Left hindlimb (tissue), 1 donor: Measurements from ENCODE around the gene NDST3.

Experiments used
- DNase-seq: peaks from one replicate; pipeline ENCODE4 v3.0.0-alpha.2; 2018

NDST3 gene

DNA sequence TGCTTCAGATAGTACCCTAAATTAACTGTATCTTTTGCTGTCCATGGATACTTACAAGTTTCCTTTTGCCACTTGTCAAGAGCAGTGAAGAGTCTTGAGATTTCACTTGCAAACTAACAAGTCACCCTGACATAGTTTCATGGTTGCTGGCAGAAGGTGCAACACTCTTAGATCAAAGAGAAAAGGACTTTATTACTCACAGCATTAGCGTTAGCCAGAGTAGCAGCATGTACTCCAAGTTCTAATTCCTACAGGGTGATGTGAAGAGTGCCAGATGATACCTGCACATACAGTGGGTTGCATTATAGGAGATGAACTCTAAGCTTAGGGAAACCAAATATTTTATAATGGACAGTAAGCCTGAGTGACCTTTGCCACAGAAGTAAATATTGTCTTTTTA, 47.9 kb downstream of the NDST3 start:
- DNase-seq: no peak

DNA sequence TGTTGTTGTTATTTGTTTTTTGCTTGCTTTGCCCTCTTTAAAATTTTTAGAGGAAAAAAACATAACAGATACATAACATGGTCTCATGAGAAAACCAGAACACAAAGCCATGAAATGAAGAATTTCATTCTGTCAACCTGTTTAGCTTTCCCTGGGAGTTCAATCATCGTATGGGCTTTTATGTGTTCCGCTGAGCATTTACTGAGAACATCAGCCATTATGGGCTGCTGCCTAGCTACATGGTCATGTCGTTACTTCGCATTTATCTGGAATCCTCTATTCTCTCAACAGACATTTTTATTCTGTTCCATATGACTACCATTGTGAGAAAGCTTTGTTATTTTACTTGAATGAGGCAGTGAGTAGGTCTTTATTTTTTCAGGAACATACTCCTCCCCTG, 51.4 kb downstream of the NDST3 start:
- DNase-seq: no peak

DNA sequence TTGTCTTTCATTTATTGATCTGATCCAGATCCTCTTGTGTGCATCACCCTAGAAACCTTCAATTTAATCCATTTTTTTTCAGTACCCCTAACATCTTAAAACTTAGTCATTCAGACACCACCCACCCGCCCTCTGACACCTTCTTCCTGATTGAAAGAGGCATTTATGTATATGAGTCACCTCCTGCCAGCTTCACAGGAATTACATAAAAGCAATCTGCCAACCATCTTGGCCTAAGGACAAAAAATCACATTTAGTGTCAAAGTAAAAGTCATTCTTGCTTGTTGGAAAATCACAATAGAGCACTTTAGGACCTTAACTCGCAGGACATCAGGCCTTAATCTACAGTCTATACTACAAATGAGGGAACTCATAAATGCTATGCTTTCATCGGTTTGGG, 52.1 kb downstream of the NDST3 start:
- no peak for DNase-seq

DNA sequence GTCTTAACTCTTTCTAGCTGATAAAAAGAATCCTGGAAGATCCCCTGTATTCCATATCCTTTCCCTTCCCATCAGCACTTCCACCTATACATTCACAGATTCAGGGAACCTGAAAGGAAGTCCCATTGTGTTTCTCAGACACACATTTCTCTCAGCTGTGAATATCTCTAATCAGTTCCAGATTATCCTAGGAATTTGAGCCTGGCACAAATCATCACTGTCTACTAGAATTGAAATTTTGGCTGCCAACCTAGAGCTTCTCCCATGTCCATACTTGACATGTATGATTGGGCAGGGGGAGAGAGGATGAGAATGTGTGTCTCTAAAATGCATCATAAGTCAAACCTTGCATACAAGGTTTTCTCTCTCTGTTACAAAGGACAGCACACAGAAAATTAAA, 53.1 kb downstream of the NDST3 start:
- no peak for DNase-seq

DNA sequence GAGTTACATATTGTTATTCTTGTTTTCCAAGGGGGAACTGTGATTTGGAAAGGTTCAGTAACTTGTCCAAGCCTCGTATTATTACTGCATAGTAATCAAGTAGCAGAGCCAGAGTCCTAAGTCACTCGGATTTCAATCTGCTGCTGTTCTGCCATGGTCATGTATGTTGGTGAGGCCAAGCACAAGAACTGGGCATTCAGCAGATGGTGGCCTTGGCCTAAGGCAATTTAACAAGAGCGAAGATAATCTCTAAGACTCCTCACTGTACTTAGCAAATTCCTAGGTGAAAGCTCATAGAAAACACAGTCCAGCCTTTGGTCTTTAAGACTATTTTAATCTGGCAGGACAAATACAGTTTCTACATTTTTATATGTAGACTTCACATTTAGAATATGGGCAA, 64.8 kb downstream of the NDST3 start:
- DNase-seq: no peak

DNA sequence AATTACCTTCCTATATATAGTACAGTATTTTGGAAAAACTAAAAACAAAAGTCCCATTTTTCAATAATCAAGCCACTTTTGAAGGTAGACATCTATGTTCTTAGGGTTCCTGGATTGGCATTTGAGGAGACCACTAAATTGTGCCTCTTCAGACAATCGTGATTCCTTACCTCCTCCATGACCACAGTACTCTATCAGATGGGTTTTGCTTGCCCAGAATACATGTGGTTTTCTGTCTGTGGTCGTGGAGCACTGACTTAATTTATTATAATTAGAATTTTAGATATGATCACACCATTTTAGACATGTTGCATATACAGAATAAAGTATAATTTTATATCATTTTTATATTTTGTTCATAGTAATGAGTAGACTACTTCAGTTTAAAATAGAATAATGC, 67.9 kb downstream of the NDST3 start:
- DNase-seq: no peak

DNA sequence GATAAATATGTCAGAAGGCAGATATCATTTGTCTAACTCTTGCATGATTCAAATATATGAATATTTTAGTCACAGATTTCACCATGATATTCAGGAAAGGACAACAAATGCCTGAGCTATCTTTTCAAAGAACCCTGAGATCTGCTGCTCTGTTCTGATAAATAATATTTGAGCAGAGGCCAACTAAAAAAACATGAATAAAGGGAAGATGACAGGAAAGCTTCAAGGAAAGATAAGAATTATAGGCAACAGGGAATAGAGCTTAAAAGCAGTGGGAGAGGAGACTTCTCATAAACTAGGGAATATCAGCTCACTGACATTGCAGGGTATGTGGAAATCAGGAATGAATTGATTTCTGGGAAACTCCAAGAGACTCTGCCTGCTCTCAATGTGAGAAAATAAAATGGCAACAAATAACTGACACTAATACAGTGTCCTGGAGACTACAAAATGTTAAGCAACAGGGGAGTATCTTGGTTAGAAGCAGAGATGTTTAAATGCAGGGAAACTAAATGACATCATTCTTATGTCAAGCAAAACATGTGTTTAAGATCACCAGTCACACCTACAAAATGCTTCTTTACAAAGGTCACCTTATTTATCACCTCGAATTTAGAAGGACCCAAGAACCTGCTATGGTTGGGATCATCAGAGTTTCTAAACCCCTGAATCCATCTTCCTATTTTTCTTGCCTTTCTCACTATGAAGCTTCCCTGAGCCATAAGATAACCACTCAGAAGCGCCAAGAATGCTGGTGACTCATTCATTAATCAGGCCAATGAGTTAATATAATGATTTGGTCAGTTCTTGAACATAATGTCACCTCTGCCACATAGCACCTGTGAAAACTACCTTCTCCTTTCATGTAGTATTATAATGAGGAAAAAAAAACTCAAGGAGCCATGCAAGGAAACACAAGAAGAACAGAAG, 78.1 kb downstream of the NDST3 start:
- no peak for DNase-seq

DNA sequence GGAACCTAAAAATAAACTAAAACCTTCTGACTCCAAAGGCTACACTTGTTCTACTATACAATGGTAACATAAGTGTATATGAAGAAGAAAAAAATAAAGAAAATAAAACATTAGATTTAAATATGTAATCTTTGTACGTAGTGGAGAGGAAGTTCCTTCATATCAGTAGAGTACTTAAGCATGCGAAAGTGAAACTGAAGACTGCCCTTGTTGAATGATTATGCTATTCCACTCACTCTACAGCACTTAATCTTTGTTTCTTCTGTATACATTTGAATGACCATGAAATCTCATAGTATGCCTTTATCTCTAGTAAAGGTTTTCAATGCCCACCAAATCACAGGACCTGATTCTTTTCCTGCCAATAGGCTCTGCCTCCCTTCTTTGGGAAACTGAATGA, 78.9 kb downstream of the NDST3 start:
- no peak for DNase-seq

DNA sequence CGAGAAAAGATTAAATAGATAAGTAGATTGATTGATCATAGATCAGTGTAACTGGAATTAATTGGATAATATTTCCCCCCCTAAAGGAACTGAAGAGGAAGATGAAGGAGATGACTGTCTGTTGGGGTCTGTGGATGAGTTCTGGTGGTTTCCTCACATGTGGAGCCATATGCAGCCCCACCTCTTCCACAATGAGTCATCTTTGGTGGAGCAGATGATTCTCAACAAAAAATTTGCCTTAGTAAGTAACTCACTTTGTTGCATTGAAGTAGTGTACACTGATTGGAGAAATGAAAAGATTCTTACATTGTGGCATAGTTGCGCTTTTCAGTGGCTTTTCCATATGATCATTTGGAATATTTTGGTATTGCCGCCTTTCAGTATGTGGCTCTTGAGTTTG, 80.4 kb downstream of the NDST3 start:
- DNase-seq: no peak

DNA sequence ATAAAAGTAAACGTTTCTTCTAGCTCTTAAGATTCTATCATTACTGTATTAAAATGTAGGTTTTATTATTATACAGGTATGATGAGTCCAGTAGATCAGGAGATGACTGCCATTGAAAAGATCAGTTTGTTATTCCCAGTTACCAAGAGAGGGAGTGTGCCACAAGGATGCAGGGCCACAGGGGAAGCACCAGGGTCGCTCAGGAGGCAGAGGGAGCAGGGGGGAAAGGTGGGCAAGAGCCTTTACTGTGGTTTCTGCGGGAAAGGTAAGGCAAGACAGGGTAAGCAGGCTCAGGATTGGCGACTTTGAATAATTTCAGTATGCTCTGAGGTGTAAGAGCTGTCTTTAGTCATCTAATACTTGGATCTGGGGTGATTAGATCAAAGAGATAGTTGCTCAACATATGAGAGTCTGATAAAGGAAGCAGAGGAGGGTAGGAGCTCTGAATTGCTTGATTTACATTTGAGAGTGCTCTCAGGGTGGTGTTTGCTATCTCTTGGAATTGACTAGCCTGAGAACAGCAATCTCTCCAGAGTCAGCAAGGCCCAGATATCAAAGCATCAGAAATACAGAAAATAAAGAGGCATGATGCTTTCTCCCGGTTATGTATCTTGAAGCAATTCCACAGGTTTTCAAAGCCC, 86.0 kb downstream of the NDST3 start:
- DNase-seq: no peak

DNA sequence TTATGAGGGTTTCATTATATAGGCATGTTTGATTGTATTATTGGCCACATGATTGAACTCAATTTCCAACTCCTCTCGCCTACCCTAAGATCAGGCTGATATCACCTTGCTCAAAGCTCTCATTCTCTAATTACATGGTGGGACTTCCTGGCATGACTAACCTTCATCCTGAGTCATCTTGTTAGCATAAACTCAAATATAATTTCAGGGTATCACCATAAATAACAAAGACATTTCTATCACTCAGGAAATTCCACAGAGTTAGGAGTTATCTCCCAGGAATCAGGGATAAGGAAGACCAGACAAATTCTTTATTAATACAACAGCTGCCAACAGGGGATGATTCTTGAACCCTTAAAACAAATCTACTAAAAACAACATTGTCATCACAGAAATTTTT, 90.7 kb downstream of the NDST3 start:
- no peak for DNase-seq

DNA sequence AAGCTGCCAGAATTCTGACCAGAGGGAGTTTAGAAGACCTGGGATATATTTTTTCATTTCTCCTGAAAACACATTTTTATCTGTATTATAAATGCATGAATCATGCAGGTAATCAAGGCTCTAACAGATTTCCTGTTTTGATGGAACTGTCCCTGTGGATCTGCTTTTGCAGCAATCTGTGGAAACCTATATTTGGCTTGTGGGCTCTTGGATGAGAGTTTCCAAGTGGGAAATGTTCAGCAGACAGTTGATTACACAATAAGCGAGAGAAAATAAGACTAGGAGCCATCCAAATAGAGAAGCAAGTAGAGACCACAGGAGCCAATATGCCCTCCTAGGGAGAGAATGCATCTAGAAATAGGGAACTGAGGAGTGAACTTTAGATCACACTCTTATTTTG, 105.0 kb downstream of the NDST3 start:
- no peak for DNase-seq

DNA sequence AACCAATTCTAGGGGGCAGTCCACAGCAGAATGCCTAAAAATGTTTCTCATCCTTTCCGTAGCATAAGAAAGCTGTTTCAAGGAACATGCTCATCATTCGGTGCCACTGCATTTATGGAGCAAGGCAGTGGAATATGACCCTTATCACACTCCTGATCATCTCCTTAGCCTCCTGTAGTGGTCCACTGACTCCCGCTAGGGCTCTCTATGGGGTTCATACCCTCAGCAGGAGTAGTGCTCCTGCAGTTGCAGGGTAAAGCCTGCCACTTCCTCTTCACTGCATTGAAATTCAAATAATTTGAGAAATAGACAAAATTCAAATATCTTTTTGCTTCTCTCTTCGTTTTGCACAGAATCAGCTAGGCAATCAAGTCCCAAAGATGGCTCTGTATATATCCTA, 107.0 kb downstream of the NDST3 start:
- DNase-seq: no peak

DNA sequence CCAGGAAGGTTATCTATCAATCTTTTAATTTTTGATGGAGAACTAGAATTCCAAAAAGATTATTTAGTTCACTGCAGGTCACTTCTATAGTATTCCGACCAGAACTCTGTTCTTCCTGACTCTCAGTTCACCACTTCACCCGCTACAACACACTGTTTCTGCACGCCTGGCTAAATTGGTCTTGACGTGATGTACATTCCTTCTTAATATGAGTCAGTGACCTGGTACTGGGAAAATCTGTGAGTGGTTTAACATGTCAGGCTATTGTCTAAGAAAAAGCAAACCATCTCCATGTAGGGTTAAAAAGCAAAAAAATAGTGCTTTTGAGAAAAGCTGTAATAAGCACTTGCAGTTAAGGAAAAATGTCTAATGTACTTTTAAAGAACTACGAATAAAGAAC, 120.4 kb downstream of the NDST3 start:
- no peak for DNase-seq

DNA sequence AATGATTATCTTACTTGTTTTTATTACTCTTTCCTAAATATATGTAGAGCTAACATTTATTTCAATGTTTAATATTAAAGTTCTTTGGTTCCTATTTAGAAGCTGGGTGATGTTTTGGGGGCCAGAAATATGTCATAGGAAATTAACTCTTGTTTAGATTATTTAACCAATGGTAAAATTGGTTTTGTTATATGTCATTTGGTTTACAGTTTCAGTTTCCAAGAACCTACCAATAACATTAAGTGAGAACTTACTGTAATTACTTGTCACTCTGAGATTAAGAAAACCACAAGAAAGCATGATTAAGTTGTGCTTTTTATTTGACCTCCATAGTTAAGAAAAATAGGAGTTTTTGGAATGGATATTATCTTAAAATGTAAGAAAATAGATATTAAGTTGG, 121.2 kb downstream of the NDST3 start:
- no peak for DNase-seq

DNA sequence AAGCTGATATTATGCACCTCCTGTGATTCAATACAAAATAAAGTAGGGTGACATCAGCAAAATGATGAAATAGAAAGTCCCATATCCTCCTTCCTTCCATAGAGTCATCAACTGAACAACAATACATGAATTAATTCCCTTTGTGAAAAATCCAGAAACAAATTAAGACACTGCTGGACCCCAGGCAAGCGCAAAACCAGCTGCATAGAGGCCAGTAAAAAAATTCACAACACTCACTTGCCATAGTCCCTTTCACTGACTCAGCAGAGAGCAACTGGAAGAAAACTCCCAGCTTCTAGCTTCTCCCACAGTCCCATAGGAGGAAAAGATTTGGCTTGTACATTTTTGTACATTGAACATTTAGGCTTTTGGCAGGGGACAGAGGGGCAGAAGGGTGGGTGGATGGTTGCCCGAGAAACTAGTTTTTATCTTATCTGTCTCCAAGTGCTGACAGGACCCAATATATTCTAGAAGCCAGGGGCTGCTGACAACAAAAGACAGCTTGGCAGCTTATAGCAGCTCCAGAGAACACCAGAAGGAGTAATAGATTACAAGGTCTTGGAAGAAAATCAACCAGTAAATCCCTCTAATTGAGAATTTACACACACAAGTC, 124.6 kb downstream of the NDST3 start:
- no peak for DNase-seq

DNA sequence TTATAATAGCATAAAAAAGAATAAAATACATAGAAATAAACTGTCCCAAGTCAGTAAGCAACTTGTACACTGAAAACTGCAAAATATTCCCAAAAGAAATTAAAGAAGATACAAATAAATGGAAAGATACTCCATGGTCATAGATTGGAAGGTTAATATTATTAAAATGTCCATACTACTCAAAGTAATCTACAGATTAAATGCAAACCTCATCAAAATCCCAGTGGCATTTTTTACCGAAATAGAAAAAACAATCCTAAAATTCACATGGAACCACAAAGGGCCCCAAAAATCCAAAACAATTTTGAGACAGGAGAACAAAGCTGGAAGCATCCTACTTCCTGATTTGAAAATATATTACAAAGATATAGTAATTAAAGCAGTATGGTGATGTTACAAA, 133.0 kb downstream of the NDST3 start:
- no peak for DNase-seq

DNA sequence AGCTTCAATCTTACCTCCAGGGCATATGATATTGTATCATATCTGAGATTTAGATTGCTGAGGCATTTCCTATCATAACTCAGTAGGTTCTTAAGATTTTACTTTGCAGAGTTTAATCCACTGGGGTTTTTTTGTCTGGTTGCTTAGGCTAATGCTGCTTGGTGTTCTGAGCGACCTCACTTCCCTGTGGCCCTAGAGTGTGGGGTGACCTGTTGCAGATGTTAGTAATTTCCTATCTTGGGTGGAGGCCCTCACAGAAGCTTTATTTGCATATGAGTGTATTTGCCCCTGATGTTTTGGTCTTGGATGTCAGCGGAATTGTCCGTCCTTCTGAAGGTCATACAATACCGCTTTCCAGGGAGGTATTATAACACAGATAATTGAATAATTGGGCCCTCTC, 137.1 kb downstream of the NDST3 start:
- DNase-seq: no peak

DNA sequence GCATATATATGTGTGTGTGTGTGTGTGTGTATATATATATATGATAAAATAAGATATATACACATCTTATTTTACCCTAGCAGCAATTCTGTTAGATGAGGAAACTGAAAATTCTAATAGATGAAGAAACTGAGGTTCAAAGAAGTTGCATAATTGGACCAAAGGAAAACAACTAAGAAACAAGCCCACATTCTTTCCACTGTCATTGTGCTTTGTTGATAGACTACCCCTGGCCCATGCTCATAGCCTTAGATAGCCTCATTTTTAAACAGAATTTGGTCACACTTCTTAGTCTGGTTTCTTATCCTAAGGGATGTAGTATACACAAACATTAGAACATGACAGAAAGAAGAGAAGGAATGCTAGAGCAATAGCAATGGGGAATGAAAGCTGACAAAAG, 138.8 kb downstream of the NDST3 start:
- DNase-seq: no peak

DNA sequence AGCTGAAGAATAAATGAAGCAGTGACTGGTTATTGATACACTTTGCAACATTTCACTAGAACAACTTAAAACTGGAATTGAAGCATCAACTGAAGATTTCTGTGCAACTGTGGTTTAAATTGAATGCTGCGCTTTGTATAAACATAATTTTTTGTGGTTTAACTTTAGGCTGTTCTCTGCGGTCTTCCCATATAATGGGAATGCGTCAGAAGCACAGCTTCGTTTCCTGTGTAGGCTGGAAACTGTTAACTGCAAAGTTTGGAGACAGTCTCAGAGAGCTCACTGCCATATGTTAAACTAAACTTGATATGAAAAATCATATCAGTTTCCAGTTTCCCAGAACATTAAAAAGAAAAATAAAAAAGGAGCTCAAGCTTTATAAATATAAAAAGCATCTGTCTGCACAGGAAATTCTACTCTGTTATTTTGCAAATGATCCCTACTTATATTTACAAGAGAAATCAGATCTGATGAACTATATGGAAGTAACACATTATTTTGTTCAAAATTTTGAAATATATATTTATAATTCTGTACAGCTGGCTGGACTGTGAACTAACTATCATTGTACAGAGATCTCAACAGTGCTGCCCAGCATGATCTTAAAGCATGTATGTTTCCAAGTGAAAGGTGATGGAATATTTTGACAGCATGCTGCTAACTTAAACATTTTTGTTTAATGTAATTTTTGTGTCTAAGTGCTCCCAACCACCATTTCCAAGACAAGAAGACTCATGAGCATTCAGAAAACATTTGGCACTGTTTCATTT, 139.9 kb downstream of the NDST3 start:
- no peak for DNase-seq

DNA sequence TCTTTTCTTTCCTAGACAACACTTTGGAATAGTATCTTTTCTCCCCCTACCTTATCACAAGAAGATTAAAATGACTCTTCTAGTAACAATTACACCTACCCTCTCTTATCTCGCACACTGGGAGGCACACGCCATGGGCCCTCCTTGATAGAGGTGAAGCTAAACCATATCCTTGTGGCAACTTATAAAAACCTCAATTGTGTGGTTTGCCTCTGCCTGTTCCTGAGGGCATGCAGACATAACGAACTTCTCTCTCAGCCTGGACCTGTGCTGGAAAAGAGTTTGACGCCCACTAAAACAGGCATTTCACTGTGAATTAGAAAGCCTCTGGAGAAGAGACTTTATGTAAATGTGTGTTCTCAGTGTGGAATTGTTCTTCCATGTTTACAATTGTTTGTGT, 141.2 kb downstream of the NDST3 start:
- no peak for DNase-seq

DNA sequence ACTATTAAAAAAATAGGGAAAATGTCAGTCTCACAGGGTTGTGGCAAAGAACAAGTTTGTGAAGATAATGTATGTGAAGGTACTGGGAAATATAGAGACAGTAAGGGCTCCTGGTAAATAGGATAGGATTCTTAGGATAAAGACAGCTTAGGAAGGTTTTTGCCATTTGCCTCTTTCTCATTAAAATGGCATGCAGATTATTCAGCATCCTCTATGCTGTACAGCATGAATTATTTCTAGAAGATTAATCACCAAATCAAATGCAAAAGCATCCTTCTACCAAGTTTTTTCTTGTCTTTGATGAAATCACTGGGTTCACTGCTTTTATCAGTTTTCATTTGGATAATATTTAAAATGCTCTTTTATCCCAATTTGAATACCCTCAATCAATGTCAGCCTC, 142.8 kb downstream of the NDST3 start:
- no peak for DNase-seq

DNA sequence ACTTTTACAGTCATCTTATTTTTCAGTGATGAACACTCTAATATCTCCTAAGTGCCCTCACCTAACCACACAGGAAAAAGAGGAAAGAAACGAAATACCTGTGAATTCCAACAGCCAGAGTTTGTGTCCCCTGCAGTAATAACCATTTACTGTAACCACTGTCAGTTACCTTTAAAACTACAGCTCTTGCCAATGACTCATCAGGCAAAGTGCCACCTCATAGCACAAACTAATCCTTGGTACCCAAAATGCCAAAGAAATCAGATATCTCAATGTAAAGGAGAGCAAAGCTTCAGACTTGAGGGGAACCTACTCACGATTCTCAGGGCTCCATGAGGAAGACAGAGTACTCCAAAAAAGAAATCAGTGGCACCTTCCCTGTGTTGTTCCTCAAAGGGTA, 146.5 kb downstream of the NDST3 start:
- no peak for DNase-seq
